Ishikawa (cell line): Measurements from ENCODE around the gene IFT172.

Experiments used
- CEBPB ChIP-seq: IDR thresholded peaks from 2 replicates; pipeline ENCODE4 v1.6.1; 2012
- CREB1 ChIP-seq: IDR thresholded peaks from 2 replicates; pipeline ENCODE4 v1.6.1; 2012; ENCODE audit warnings: low read depth
- EGR1 ChIP-seq: IDR thresholded peaks from 2 replicates; pipeline ENCODE4 v1.6.1; 2012
- EP300 ChIP-seq: IDR thresholded peaks from 2 replicates; pipeline ENCODE4 v1.6.1; 2012; ENCODE audit warnings: borderline replicate concordance
- FOXM1 ChIP-seq: IDR thresholded peaks from 2 replicates; pipeline ENCODE4 v1.6.1; 2012; ENCODE audit warnings: low read depth, borderline replicate concordance
- MAX ChIP-seq: IDR thresholded peaks from 2 replicates; pipeline ENCODE4 v1.6.1; 2012
- NFIC ChIP-seq: IDR thresholded peaks from 2 replicates; pipeline ENCODE4 v1.6.1; 2012
- RAD21 ChIP-seq: IDR thresholded peaks from 2 replicates; pipeline ENCODE4 v1.6.1; 2012; ENCODE audit warnings: low read depth
- REST ChIP-seq: IDR thresholded peaks from 2 replicates; pipeline ENCODE4 v1.6.1; 2012; ENCODE audit warnings: low read depth, mild to moderate bottlenecking
- TAF1 ChIP-seq: IDR thresholded peaks from 2 replicates; pipeline ENCODE4 v1.6.1; 2012; ENCODE audit warnings: low read depth, mild to moderate bottlenecking
- TCF12 ChIP-seq: IDR thresholded peaks from 2 replicates; pipeline ENCODE4 v1.6.1; 2012; ENCODE audit warnings: low read depth
- TEAD4 ChIP-seq: IDR thresholded peaks from 2 replicates; pipeline ENCODE4 v1.6.1; 2012
- USF1 ChIP-seq: IDR thresholded peaks from 2 replicates; pipeline ENCODE4 v1.6.1; 2012
- YY1 ChIP-seq: IDR thresholded peaks from 2 replicates; pipeline ENCODE4 v1.6.1; 2012; ENCODE audit warnings: low read depth
- ZBTB7A ChIP-seq: IDR thresholded peaks from 2 replicates; pipeline ENCODE4 v1.6.1; 2012; ENCODE audit warnings: low read depth

The IFT172 gene

GRCh38 chr2:27497288-27497627, 7.7 kb upstream of the IFT172 start:
- TF ChIP-seq TEAD4 (no peak), FOXM1 (no peak), CEBPB (no peak), TAF1 (no peak), NFIC (no peak)

- TF ChIP-seq EP300 (no peak), ZBTB7A (no peak), TAF1 (no peak), TEAD4 (no peak), YY1 (no peak), TCF12 (no peak), REST (no peak), RAD21 (no peak), CEBPB (no peak), USF1 (no peak), EGR1 (no peak), CREB1 (no peak), NFIC (no peak), FOXM1 (no peak), MAX (no peak)
These were observed 7.1 kb upstream of the IFT172 start, which contains the start of gene GCKR for GRCh38 chr2:27496357-27497287. TSS of gene GCKR (plus strand) at chr2:27496839. CDS start at chr2:27496905, 66 bp downstream.

GRCh38 chr2:27495840-27496356, 6.4 kb upstream of the IFT172 start:
- TF ChIP-seq MAX (no peak), TCF12 (no peak), CEBPB (no peak), EGR1 (no peak), ZBTB7A (no peak), CREB1 (no peak), EP300 (no peak), NFIC (no peak), TAF1 (no peak), TEAD4 (no peak), YY1 (no peak), FOXM1 (no peak), RAD21 (no peak), REST (no peak), USF1 (no peak)

- TF ChIP-seq USF1 (no peak), REST (no peak), EGR1 (peak; percentile 56), MAX (no peak), ZBTB7A (peak; percentile 95), CREB1 (no peak), TAF1 (no peak; the same call in 1 of the 2 replicates)
These were observed 5.5 kb upstream of the IFT172 start, which contains the start of gene FNDC4 for GRCh38 chr2:27494944-27495554. TSS of gene FNDC4 (minus strand) at chr2:27495200. CDS start at chr2:27494679, 521 bp downstream.
